Choroid plexus epithelial cell (primary cell): ENCODE measurements around the gene GPRC5A.
A peak's percentile ranks its signal among the peaks of the same experiment; 100 is the strongest.
"Not testable (repeated sequence)": the region's sequence is repeated elsewhere in the genome, so short reads cannot be mapped to it uniquely, and the experiment has no call there.

Source experiments
- DNase-seq: peaks from one replicate; pipeline ENCODE4 v3.0.0-alpha.2; 2010; ENCODE audit warnings: low read depth
- H3K4me3 ChIP-seq: 2 replicates; pipeline ENCODE4 v1.5.1; 2011; ENCODE audit warnings: low read depth, mild to moderate bottlenecking, control low read depth, low read length, moderate library complexity
- CTCF ChIP-seq: conservative IDR thresholded peaks from 2 replicates; pipeline ENCODE4 v1.5.1; 2011; ENCODE audit warnings: low read depth, mild to moderate bottlenecking, control low read depth, inconsistent platforms, low read length, moderate library complexity

Gene GPRC5A

GRCh38 chr12:12870465-12870864 lies 20.9 kb upstream of the GPRC5A start:
- H3K4me3 ChIP-seq, result no peak overlapping the region
- peak; percentile 94 for DNase-seq
- TF ChIP-seq CTCF, result no peak

GRCh38 chr12:12871587-12872138 lies 19.7 kb upstream of the GPRC5A start:
- no peak for DNase-seq
- H3K4me3 ChIP-seq, result no peak overlapping the region
- TF ChIP-seq CTCF, result no peak

- TF ChIP-seq CTCF, result no peak
- DNase-seq, result peak; percentile 79
- no peak overlapping the region for H3K4me3 ChIP-seq
Observed at GRCh38 chr12:12872139-12872933, 19.0 kb upstream of the GPRC5A start.

GRCh38 chr12:12872934-12873275 lies 18.5 kb upstream of the GPRC5A start:
- peak; percentile 37 for DNase-seq
- no peak overlapping the region for H3K4me3 ChIP-seq
- TF ChIP-seq CTCF, result no peak

GRCh38 chr12:12874029-12874428 lies 17.3 kb upstream of the GPRC5A start:
- H3K4me3 ChIP-seq, result no peak overlapping the region
- no peak for TF ChIP-seq CTCF
- no peak for DNase-seq

GRCh38 chr12:12875301-12875700 lies 16.1 kb upstream of the GPRC5A start:
- not testable (repeated sequence) for H3K4me3 ChIP-seq, DNase-seq

GRCh38 chr12:12877153-12877768 lies 14.1 kb upstream of the GPRC5A start:
- no peak for DNase-seq
- no peak overlapping the region for H3K4me3 ChIP-seq
- TF ChIP-seq CTCF, result no peak
